ENCODE measurements around the gene ADAMTS1. TPM values are rescaled to one million over a fixed set of nuclear protein-coding genes. Genes with fewer than 3 reads are reported as not detected.

ADAMTS1 gene
- total RNA-seq, 2 experiments from 2014 or later, result not detected

GRCh38 chr21:26794597-26795411 is 50.4 kb downstream of the ADAMTS1 start:
- no peaks in the 10 kb centered on the region for H3K79me2 ChIP-seq (ENCODE audit: insufficient read depth, low read depth, low read length)
- intact Hi-C loops (cut with micrococcal nuclease; ENCODE audit: unreplicated experiment), result no loop called here
- no peak overlapping the region for H2AFZ ChIP-seq (ENCODE audit: low read length)
- no peak overlapping the region for H3K4me2 ChIP-seq (ENCODE audit: low read length)
- ChIA-PET CTCF (ENCODE audit: unreplicated experiment) (no interaction called here), POLR2A (interaction anchor here (0.6 to 0.7 kb wide), 2 partner anchors 12 to 1906 kb away, joined by 3 read pairs; no protein-coding TSS in a partner anchor)
- H3K27ac ChIP-seq (ENCODE audit: low read depth, low read length, poor library complexity, severe bottlenecking), result no peak overlapping the region
- H3K36me3 ChIP-seq (ENCODE audit: insufficient read depth, low read length), result no peaks in the 10 kb centered on the region
- H3K9me2 ChIP-seq (ENCODE audit: insufficient read depth, low read length), result no peaks in the 10 kb centered on the region
- H3K4me1 ChIP-seq (ENCODE audit: insufficient read depth, low read length, poor library complexity, severe bottlenecking), result no peaks in the 10 kb centered on the region
- no peaks in the 10 kb centered on the region for H4K20me1 ChIP-seq (ENCODE audit: insufficient read depth, low read length)
- DNase-seq (ENCODE audit: low spot score), result no peak
- no peak overlapping the region for H3K4me3 ChIP-seq (ENCODE audit: low read depth, low read length, poor library complexity, severe bottlenecking)
- no peaks in the 10 kb centered on the region for H3K9me3 ChIP-seq (ENCODE audit: low read length)
- TF ChIP-seq CTCF (conservative IDR thresholded peaks at IDR 0.05; ENCODE audit: low read length) (no peak), EZH2phosphoT487 (IDR thresholded peaks at IDR 0.05; ENCODE audit: borderline replicate concordance, low read depth, low read length) (no peak)
- no TSS peak for BruUV-seq (replicated peaks)

GRCh38 chr21:26790296-26790695 is 54.9 kb downstream of the ADAMTS1 start:
- CTCF ChIA-PET (ENCODE audit: unreplicated experiment), result no interaction called here
- intact Hi-C loops (cut with micrococcal nuclease; ENCODE audit: unreplicated experiment), result no loop called here
- no peak overlapping the region for H3K4me3 ChIP-seq (ENCODE audit: low read depth, low read length, poor library complexity, severe bottlenecking)
- H4K20me1 ChIP-seq (ENCODE audit: insufficient read depth, low read length), result no peaks in the 10 kb centered on the region
- no peak for DNase-seq (ENCODE audit: low spot score)
- H3K27ac ChIP-seq (ENCODE audit: low read depth, low read length, poor library complexity, severe bottlenecking), result no peak overlapping the region
- no peaks in the 10 kb centered on the region for H3K79me2 ChIP-seq (ENCODE audit: insufficient read depth, low read depth, low read length)
- no TSS peak for BruUV-seq (replicated peaks)
- H3K9me2 ChIP-seq (ENCODE audit: insufficient read depth, low read length), result no peaks in the 10 kb centered on the region
- no peaks in the 10 kb centered on the region for H3K4me1 ChIP-seq (ENCODE audit: insufficient read depth, low read length, poor library complexity, severe bottlenecking)
- no peak overlapping the region for H3K4me2 ChIP-seq (ENCODE audit: low read length)
- H3K9me3 ChIP-seq (ENCODE audit: low read length), result no peaks in the 10 kb centered on the region
- no peaks in the 10 kb centered on the region for H3K36me3 ChIP-seq (ENCODE audit: insufficient read depth, low read length)
- TF ChIP-seq EZH2phosphoT487 (IDR thresholded peaks at IDR 0.05; ENCODE audit: borderline replicate concordance, low read depth, low read length) (no peak), CTCF (conservative IDR thresholded peaks at IDR 0.05; ENCODE audit: low read length) (no peak)
- POLR2A ChIA-PET, result no interaction called here
- no peak overlapping the region for H2AFZ ChIP-seq (ENCODE audit: low read length)

GRCh38 chr21:26788790-26789189 is 56.4 kb downstream of the ADAMTS1 start:
- POLR2A ChIA-PET, result interaction anchor here (0.6 kb wide), 1 partner anchor 1015 kb away, joined by 3 read pairs; no protein-coding TSS in a partner anchor
- intact Hi-C loops (cut with micrococcal nuclease; ENCODE audit: unreplicated experiment), result no loop called here
- no peaks in the 10 kb centered on the region for H3K9me3 ChIP-seq (ENCODE audit: low read length)
- no peaks in the 10 kb centered on the region for H3K4me1 ChIP-seq (ENCODE audit: insufficient read depth, low read length, poor library complexity, severe bottlenecking)
- H4K20me1 ChIP-seq (ENCODE audit: insufficient read depth, low read length), result no peaks in the 10 kb centered on the region
- H3K79me2 ChIP-seq (ENCODE audit: insufficient read depth, low read depth, low read length), result no peaks in the 10 kb centered on the region
- no peak overlapping the region for H3K27ac ChIP-seq (ENCODE audit: low read depth, low read length, poor library complexity, severe bottlenecking)
- no peaks in the 10 kb centered on the region for H3K9me2 ChIP-seq (ENCODE audit: insufficient read depth, low read length)
- H3K4me2 ChIP-seq (ENCODE audit: low read length), result no peak overlapping the region
- CTCF ChIA-PET (ENCODE audit: unreplicated experiment), result no interaction called here
- H3K4me3 ChIP-seq (ENCODE audit: low read depth, low read length, poor library complexity, severe bottlenecking), result no peak overlapping the region
- TF ChIP-seq EZH2phosphoT487 (IDR thresholded peaks at IDR 0.05; ENCODE audit: borderline replicate concordance, low read depth, low read length) (no peak), CTCF (conservative IDR thresholded peaks at IDR 0.05; ENCODE audit: low read length) (no peak)
- no peaks in the 10 kb centered on the region for H3K36me3 ChIP-seq (ENCODE audit: insufficient read depth, low read length)
- DNase-seq (ENCODE audit: low spot score), result no peak
- BruUV-seq (replicated peaks), result no TSS peak
- H2AFZ ChIP-seq (ENCODE audit: low read length), result no peak overlapping the region
